Peyer's patch (tissue), 4 donors: ENCODE measurements around the gene NCOA6. TPM values are rescaled to one million over a fixed set of nuclear protein-coding genes. Genes with fewer than 3 reads are reported as not detected.

Source experiments
- DNase-seq, 3 donors: peaks; one replicate each; pipeline ENCODE4 v3.0.0-alpha.2; 2017 to 2019
- H3K27ac ChIP-seq, 4 donors: fragments of 200-600 bp; sonication (generic); one replicate each; pipeline ENCODE4 v1.5.1; 2016 to 2019
- H3K27me3 ChIP-seq, 2 donors: fragments of 200-600 bp; sonication (generic); one replicate each; pipeline ENCODE4 v1.5.1; 2019
- H3K36me3 ChIP-seq, 3 donors: fragments of 200-600 bp; sonication (generic); one replicate each; pipeline ENCODE4 v1.5.1; 2016 to 2019
- H3K4me1 ChIP-seq, 4 donors: fragments of 200-600 bp; sonication (generic); one replicate each; pipeline ENCODE4 v1.5.1; 2016 to 2019
- H3K4me3 ChIP-seq, 4 donors: fragments of 200-600 bp; sonication (generic); 1 replicate in 3 of 4; 2 replicates in 1 of 4; pipeline ENCODE4 v1.5.1; 2016 to 2019; ENCODE audit warnings: mild to moderate bottlenecking in 1 of 4
- H3K9me3 ChIP-seq, 4 donors: fragments of 200-600 bp; sonication (generic); one replicate each; pipeline ENCODE4 v1.5.1; 2016 to 2019; ENCODE audit warnings: mild to moderate bottlenecking in 1 of 4
- POLR2A ChIP-seq, 2 donors: fragments of 450-650 bp; IDR thresholded peaks; one replicate each; pipeline ENCODE4 v1.5.1; 2017; ENCODE audit warnings: antibody characterized with exemption in 2 of 2, mild to moderate bottlenecking in 2 of 2, moderate library complexity in 2 of 2
- total RNA-seq, 4 donors: library from RNA; depleted of rRNA; stranded (reverse); fragments of >200 nt; gene quantifications; one replicate each; pipeline ENCODE4 v1.1.0, GENCODE V29; 2016
- TF ChIP-seq, protein P1 (sequence below), 6 experiments: fragments of 450-650 bp in 4 of 6; fragments of 200-600 bp in 2 of 6; sonication (generic) in 1 of 6; IDR thresholded peaks; one replicate each; pipeline ENCODE4 v1.5.1; 2017 to 2019; ENCODE audit warnings: antibody characterized with exemption in 6 of 6, mild to moderate bottlenecking in 3 of 6, moderate library complexity in 1 of 6

Gene NCOA6
- total RNA-seq, 4 donors from 2014 or later = 33.8 to 58.4 (median 49.5) TPM

- Histone ChIP-seq H3K36me3 (peaks cover 0 to 79% (median 0%) of the 10 kb centered on the region in 3 donors), H3K4me1 (peaks cover 0 to 4% (median 0%) of the 10 kb centered on the region in 4 donors), H3K9me3 (no peaks in the 10 kb centered on the region), H3K27ac (no peak overlapping the region), H3K27me3 (no peaks in the 10 kb centered on the region), H3K4me3 (no peak overlapping the region)
- no peak for TF ChIP-seq POLR2A (IDR thresholded peaks at IDR 0.05)
- TF ChIP-seq, protein P1, sequence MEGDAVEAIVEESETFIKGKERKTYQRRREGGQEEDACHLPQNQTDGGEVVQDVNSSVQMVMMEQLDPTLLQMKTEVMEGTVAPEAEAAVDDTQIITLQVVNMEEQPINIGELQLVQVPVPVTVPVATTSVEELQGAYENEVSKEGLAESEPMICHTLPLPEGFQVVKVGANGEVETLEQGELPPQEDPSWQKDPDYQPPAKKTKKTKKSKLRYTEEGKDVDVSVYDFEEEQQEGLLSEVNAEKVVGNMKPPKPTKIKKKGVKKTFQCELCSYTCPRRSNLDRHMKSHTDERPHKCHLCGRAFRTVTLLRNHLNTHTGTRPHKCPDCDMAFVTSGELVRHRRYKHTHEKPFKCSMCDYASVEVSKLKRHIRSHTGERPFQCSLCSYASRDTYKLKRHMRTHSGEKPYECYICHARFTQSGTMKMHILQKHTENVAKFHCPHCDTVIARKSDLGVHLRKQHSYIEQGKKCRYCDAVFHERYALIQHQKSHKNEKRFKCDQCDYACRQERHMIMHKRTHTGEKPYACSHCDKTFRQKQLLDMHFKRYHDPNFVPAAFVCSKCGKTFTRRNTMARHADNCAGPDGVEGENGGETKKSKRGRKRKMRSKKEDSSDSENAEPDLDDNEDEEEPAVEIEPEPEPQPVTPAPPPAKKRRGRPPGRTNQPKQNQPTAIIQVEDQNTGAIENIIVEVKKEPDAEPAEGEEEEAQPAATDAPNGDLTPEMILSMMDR (IDR thresholded peaks at IDR 0.05) = no peak
- DNase-seq = no peak
Measured at GRCh38 chr20:34746674-34747073, 78.8 kb downstream of the NCOA6 start.

GRCh38 chr20:34744847-34745246 lies 80.6 kb downstream of the NCOA6 start:
- peaks cover 0 to 4% (median 0%) of the 10 kb centered on the region in 4 donors for H3K4me1 ChIP-seq
- H3K27ac ChIP-seq = no peak overlapping the region
- no peak for DNase-seq
- peaks cover 0 to 82% (median 0%) of the 10 kb centered on the region in 3 donors for H3K36me3 ChIP-seq
- H3K9me3 ChIP-seq = no peaks in the 10 kb centered on the region
- TF ChIP-seq, protein P1 (IDR thresholded peaks at IDR 0.05) = no peak
- TF ChIP-seq POLR2A (IDR thresholded peaks at IDR 0.05) = no peak
- H3K4me3 ChIP-seq = no peak overlapping the region
- no peaks in the 10 kb centered on the region for H3K27me3 ChIP-seq

DNA sequence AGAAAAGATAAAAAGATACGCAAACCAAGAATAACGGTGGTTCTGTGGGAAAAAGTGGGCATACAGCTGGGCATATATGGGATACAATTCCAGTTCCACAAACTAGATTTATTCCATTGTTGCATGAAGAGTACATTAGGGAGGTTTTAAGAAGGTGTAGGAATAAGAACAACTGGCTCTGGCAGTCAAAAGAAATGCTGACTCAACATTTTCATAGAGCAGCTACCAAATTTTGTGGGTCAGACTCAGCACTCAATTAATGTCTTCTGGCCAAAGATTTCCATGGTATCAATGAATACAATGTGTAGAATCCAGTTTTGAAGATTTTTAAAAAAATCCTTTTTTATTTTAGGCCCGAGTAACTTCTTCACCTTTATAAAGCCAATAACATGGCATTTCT lies 81.1 kb downstream of the NCOA6 start:
- TF ChIP-seq, protein P1 (IDR thresholded peaks at IDR 0.05) = no peak
- peaks cover 0 to 82% (median 0%) of the 10 kb centered on the region in 3 donors for H3K36me3 ChIP-seq
- peaks cover 0 to 4% (median 0%) of the 10 kb centered on the region in 4 donors for H3K4me1 ChIP-seq
- no peaks in the 10 kb centered on the region for H3K9me3 ChIP-seq
- H3K27ac ChIP-seq = no peak overlapping the region
- no peaks in the 10 kb centered on the region for H3K27me3 ChIP-seq
- H3K4me3 ChIP-seq = no peak overlapping the region
- DNase-seq = no peak

GRCh38 chr20:34743039-34743438 lies 82.4 kb downstream of the NCOA6 start:
- H3K27me3 ChIP-seq = no peaks in the 10 kb centered on the region
- no peak overlapping the region for H3K27ac ChIP-seq
- no peaks in the 10 kb centered on the region for H3K9me3 ChIP-seq
- TF ChIP-seq, protein P1 (IDR thresholded peaks at IDR 0.05) = no peak
- TF ChIP-seq POLR2A (IDR thresholded peaks at IDR 0.05) = no peak
- no peak overlapping the region for H3K4me3 ChIP-seq
- no peak for DNase-seq
- H3K4me1 ChIP-seq = peaks cover 0 to 4% (median 0%) of the 10 kb centered on the region in 4 donors
- H3K36me3 ChIP-seq = peaks cover 0 to 78% (median 0%) of the 10 kb centered on the region in 3 donors

GRCh38 chr20:34736106-34736735 lies 89.2 kb downstream of the NCOA6 start:
- no peaks in the 10 kb centered on the region for H3K9me3 ChIP-seq

More at GRCh38 chr20:34736106-34736735, 89.2 kb downstream of the NCOA6 start:
- Histone ChIP-seq H3K27me3 (no peaks in the 10 kb centered on the region), H3K36me3 (peaks cover 0 to 57% (median 2%) of the 10 kb centered on the region in 3 donors), H3K4me1 (no peaks in the 10 kb centered on the region), H3K27ac (no peak overlapping the region), H3K4me3 (no peak overlapping the region)
- no peak for DNase-seq
- TF ChIP-seq POLR2A (IDR thresholded peaks at IDR 0.05) = no peak
- TF ChIP-seq, protein P1 (IDR thresholded peaks at IDR 0.05) = no peak
